ENCODE data around the gene WBP1.
"Not testable (repeated sequence)": the region's sequence is repeated elsewhere in the genome, so short reads cannot be mapped to it uniquely, and the experiment has no call there.

The WBP1 gene

DNA sequence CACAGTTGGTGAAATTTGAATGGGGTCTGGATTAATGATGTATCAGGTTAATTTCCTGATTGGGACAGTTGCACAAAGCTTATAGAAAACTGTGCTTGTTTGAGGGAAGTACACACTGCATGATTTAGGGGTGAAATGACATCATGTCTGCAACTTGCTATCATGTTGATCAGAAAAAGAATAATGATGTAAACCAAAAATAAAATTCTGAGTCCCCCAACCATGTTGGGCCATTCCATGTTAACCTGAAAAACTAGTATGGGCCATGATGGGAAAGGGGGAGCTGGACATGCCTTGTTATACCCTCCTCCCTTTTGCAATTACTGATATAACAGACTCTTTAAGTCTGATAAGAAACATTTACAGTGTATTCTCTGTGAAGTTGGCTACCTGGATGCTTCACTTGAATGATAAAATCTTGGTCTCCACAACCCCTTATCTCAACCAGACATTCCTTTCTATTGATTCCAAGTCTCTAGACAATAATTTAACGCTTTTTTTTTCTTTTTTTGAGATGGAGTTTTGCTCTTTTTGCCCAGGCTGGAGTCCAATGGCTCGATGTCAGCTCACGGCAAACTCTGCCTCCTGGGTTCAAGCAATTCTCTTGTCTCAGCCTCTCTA, 7.6 kb upstream of the WBP1 start:
- DNase-seq (ENCODE audit: low spot score) = no peak

DNA sequence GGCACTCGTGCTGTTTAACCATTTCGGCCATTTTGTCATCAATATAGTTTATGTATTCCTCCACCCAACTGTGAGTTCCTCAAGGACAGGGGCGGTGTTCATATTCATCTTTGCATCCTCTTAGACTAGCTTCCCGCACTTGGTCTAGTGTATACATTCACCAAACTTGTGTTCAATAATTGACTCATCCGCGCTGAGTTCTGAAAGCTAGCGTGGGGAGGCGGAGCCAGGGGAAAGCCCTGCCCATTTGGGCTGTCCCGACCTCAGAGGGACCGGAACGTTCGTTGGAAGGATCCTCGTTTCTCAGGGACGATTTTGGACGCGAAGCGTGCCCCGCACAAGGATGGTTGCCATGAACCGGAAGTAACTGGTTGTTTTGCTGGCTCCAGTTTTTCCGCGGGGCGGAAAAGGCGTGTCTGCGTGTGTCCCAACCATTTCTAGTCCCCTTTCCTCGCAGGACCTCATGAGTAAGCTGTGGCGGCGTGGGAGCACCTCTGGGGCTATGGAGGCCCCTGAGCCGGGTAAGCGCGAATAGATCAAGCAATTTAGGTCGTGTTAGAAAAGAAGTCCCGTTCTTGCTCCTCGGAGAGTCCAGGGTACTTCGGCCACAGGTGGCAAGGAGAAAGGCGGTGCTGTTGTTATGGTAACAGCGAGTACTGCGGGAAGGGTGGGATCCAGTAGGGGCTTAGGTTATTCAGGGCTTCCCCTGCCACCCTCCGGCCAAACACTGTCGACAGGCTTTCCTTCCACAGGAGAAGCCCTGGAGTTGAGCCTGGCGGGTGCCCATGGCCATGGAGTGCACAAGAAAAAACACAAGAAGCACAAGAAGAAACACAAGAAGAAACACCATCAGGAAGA, 3.4 kb upstream of the WBP1 start, which contains the start of gene INO80B:
Gene INO80B (plus strand): TSS at position 434 of the 858 bp plus-strand sequence. CDS start 30 bp downstream, at position 464.
- DNase-seq (ENCODE audit: low spot score) = peak; percentile 97

DNA sequence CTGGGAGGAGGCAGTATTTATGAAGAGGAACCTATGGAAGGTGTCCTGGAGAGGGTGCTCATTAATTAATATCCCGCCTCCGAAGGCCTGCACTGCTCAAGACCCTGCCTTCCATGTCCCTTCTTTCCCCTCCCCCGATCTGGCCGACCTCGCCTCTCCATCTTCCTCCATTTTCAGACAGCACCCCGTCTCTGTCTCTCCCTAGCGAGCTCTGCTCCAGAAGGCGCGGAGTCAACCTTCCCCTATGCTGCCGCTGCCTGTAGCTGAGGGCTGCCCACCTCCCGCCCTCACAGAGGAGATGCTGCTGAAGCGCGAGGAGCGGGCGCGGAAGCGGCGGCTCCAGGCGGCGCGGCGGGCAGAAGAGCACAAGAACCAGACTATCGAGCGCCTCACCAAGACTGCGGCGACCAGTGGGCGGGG, 1.1 kb upstream of the WBP1 start:
- DNase-seq (ENCODE audit: low spot score) = no peak

DNA sequence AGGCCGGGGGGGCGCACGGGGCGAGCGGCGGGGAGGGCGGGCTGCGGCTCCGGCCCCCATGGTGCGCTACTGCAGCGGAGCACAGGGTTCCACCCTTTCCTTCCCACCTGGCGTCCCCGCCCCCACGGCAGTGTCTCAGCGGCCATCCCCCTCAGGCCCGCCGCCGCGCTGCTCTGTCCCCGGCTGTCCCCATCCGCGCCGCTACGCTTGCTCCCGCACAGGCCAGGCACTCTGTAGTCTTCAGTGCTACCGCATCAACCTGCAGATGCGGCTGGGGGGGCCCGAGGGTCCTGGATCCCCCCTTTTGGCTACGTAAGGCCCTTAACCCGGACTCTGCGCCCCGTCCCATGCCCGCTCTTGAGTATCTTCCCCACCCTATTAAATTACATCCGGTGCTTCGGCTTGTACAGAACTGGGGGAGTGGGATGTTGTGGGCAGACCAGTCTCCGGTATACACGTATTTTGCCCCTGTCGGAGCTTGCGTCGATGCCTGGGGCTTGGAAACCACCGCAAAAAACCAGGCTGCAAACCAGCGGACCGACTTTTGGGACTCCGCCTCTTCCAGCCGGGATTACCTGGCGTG, 598 bp upstream of the WBP1 start:
- peak; percentile 76 for DNase-seq (ENCODE audit: low spot score)

DNA sequence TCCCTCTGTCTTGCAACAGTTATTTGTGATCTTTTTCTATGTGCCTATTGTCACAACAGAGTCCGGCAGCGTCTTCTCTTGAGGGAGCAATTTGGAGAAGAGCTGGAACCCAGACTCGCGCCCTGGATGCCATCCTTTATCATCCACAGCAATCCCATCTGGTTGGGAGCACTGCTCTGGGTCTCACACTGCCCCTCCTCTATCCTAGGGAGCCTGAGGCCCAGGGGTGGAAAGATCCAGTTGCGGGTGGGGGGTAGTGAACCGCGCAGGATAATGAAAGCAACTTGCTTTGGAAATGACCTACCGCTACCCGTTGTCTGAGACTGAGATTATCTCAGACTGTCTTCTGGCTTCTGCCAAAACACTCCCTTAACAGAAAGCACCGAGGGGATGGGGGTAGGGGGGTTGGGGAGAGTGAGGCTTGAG, 713 bp downstream of the WBP1 start:
- DNase-seq (ENCODE audit: low spot score) = no peak

DNA sequence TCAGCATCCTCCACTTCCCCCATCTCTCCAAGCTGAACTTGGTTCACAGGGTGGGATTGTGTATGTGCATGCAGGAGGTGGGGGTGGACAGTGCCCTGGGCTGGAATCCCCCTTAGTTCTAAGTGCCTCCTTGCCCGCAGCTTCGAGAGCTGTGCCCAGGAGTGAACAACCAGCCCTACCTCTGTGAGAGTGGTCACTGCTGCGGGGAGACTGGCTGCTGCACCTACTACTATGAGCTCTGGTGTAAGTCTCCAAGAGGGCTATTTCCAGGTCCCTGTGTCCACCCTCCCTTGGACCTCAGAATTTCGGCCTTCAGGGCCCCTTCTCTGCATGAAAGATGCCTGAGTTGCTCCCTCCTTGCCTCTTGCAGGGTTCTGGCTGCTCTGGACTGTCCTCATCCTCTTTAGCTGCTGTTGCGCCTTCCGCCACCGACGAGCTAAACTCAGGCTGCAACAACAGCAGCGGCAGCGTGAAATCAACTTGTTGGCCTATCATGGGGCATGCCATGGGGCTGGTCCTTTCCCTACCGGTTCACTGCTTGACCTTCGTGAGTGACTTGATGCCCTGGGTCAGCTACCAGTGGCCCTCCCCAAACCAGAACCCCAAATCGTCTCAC, 1.4 kb downstream of the WBP1 start:
- DNase-seq (ENCODE audit: low spot score) = not testable (repeated sequence)

DNA sequence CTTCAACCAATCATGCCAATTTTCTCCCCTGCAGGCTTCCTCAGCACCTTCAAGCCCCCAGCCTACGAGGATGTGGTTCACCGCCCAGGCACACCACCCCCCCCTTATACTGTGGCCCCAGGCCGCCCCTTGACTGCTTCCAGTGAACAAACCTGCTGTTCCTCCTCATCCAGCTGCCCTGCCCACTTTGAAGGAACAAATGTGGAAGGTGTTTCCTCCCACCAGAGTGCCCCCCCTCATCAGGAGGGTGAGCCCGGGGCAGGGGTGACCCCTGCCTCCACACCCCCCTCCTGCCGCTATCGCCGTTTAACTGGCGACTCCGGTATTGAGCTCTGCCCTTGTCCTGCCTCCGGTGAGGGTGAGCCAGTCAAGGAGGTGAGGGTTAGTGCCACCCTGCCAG, 1.9 kb downstream of the WBP1 start:
- DNase-seq (ENCODE audit: low spot score) = not testable (repeated sequence)

DNA sequence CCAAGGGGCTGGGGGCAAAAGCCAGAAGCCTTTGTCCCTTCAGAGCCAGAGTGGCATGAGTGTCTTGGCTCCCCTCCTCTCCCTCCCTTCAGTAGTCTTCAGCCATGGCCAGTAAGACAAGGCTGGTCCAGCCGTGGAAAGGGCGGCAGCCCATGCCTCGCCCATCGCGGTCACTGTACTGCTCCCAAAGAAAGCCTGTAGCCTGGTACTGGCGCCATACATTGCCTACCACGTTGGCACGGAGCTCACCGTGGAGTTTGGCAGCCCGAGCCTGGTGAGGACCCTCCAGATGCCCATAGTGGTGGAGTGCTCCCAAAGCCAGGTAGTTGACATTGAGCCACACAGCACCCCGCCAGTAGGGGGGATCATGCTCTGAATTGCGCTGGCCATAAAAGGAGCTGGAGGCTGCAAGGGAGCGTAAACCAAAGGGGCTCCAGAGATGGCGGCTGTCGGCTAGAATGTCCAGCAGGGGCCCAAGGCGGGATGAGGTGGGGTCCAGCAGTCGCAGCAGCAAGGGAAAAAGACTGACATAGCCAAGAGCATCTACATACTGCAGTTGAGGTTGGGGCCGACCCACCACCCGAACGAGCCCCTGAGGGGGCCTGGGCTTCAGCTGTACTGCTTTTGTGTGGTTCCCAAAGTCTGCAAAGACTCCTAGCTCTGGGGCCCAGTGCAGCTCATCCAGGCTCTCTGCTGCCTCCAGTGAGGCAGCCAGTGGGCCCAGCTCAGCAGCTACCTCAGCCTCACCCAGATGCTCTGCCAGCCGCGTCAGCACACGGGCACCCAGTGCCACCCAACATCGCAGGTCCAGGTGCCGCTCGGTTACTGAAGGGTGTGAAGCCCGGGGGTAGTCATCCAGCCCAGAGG, 3.2 kb downstream of the WBP1 start:
- DNase-seq (ENCODE audit: low spot score) = no peak

DNA sequence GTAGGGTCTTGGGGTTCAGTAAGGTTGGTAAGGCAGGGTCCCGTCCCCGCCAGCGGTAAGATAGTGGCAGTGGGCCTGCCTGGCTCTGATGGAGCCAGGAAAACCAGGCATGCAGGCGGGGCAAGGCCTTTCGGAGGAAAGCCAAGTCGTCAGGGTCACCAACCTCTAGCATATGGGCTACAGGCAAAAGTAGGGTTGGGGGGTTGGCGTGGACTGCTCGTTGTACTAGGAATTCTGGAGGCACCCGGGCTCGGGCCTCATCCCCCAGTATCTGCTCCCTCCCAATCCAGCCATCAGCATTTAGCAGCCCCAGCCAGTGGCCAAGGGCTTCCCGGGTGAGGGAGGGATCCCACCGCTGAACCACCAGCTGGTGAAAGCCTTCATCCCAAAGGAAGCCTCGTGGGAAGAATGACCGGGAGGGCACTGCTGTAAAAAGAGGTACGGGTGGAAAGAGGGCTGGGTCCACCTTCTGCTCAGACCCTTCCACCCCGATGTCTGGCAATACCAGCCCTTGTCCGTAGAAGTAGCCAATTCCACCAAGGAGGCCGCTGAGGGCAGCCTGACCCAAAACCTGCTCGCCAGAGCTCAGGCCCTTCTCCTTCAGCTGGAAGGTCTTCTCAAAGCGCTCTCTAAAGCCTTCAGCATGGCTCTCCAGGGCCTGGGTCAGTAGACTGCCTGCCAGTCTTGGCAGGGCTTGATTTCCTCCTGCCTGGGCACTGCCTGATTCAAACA, 4.0 kb downstream of the WBP1 start:
- DNase-seq (ENCODE audit: low spot score) = no peak

DNA sequence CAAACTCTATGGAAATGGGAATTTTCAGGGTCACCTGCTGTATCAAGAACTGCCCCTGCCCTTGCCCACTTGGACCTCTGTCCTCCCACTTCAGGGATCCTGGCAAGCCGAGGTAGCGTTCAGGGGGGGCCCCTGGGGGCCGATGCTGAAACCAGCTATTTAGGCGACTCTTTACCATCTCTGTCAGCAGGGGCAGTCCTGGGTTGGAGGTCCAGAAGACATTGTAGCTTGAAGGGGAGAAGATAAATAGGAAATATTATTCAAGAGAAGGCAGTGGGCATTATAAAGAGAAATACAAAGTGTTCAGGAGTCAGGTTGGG, 4.5 kb downstream of the WBP1 start:
- DNase-seq (ENCODE audit: low spot score) = no peak

DNA sequence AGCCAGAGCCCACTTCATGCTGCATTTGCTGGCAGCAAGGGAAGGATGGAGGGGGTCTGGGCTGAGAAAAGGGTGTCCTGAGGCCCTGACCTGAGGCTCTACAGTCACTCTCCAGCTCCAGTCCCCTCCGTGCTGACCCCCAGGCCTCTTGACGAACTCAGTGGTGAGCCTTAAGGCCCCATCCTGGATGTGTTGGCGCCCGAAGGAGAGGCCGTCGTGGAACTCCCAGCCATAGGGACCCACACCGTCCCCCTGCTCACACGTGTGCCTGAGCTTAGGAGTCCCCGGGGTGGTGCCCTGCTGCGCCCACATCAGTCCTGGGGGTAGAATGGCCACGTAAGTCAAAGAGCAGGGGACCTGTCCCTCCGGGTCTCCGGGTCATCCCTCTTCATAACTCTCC, 6.2 kb downstream of the WBP1 start:
- no peak for DNase-seq (ENCODE audit: low spot score)

DNA sequence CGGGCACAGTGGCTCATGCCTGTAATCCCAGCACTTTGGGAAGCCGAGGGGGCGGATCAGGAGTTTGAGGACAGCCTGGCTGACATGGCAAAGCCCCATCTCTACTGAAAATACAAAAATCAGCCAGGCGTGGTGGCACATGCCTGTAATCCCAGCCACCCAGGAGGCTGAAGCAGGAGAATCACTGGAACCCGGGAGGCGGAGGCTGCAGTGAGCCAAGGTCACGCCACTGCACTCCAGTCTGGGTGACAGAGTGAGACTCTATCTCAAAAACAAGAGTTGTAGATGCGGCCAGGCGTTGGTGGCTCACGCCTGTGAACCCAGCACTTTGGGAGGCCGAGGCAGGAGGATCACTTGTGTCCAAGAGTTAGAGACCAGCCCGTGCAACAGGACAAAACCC, 12.5 kb downstream of the WBP1 start:
- not testable (repeated sequence) for DNase-seq (ENCODE audit: low spot score)

DNA sequence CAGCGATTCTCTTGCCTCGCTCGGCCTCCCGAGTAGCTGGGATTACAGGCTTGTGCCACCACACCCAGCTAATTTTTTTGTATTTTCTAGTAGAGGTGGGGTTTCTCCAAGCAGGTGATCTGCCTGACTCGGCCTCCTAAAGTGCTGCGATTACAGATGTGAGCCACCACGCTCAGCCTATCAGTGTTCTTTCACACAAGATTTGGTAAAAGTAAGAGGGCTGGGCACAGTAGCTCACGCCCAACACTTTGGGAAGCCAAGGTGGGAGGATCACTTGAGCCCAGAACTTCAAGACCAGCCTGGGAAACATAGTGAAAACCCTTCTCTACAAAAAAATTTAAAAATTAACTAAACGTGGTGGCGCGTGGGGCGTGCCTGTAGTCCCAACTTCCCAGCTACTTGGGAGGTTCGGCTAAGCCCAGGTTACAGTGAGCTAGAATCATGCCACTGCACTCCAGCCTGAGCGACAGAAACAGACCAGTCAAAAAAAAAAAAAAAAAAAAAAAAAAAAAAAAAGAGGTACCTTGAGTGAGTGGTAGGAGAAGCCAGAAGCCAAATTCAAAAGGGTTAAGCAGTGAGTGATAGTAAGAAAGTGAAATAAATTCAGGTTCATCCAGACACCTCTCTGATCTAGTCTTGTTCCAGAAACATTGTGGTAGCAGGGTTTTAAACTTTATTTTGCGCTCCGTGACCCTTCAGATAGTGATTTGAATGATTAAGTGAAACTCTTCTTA, 13.3 kb downstream of the WBP1 start:
- no peak for DNase-seq (ENCODE audit: low spot score)

DNA sequence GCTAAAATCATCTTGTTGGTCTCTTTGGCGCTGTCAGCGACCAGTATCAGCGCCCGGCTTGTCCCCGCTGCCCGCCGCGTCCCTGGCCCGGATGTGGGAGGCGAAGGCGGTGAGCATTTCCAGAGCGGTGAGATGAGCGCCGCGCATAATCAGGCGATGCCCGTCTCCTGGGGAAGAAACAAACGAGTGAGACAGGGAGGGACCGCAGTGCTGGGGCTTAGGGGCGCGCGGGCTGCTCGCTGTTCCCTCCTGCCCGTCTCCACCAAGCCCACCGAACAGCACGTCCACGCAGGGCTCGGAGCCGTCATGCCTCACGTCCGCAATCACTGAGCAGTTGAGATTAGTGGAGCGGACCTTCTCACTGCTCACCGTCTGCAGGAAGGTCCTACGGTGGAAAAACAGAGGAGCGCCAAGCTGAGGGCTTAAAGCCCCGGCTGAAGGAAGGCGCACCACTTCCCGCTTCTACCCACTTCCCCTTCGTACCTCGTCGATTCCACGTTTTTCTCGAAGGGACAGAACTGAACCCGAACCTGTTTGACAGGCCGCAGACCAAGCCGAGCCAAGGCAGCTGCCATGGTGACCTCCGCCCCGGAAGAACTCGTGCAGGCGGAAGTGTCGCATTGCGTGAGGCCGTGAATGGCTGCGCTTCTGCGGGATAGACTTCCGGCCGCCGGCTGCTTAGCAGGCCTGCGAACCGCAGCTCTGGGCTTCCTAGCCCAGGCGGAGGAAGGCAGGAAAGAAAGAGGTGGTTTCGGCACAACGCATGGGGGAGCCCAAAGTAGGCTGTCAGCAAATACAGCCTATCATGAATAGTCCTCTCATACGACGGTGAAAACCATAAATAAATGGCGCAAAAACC, 14.1 kb downstream of the WBP1 start, which contains the start of gene MRPL53:
Gene MRPL53 (minus strand): TSS at position 595 of the 859 bp plus-strand sequence. CDS start 20 bp downstream, at position 575.
- DNase-seq (ENCODE audit: low spot score) = peak; percentile 96

DNA sequence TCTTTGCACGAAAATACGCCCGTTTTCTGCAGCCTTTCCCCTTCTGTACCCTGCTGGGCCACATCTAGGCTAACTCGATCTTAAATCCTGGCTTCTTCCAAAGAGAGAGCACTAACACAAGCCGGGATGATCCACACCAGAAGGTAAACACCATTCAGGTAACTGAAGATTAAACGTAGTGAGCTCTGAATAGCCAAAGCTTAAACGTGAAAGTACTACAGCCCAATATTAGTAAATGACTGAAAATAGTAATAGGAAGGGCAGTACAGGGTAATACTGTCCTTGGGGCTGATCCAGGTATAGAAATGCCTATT, 14.7 kb downstream of the WBP1 start:
- DNase-seq (ENCODE audit: low spot score) = no peak

DNA sequence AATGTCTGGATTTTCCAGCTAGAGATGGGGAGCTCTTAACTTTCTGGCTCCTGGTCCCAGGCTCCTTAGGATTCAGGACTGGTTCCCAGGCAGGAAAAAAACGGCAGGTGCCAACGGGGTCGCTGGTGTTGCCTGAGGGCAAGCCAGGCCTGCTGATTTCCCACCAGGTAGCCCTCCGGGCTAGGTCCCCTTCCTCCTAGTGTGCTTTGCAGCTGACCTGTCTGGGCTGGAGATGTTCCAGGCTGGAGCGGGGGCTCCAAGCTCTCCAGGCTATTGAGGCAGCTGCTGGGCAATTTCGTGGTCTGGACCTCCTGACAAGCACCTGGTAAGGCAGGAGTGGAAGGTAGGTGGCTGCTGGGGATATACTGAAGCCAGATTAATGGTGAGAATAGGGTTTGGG, 16.2 kb downstream of the WBP1 start:
- no peak for DNase-seq (ENCODE audit: low spot score)

DNA sequence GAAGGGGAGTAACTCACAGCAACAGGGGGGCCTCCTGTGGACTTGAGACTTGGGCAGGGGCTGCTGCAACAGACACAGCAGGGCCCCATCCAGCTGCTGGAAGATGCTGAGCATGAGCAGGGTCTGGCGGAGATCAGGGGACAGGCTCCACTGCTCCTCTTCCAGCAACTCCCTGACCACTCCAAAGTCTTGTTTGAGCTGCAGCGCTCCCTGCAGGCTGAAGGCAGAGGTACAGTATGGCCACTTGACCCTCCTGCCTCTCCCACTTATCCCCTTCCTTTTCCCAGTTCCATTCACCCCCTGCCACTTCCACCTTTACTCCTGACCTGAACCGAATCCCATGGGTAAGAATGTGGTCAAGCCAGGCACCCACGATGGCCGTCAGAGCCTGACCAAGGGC, 16.7 kb downstream of the WBP1 start:
- DNase-seq (ENCODE audit: low spot score) = no peak

DNA sequence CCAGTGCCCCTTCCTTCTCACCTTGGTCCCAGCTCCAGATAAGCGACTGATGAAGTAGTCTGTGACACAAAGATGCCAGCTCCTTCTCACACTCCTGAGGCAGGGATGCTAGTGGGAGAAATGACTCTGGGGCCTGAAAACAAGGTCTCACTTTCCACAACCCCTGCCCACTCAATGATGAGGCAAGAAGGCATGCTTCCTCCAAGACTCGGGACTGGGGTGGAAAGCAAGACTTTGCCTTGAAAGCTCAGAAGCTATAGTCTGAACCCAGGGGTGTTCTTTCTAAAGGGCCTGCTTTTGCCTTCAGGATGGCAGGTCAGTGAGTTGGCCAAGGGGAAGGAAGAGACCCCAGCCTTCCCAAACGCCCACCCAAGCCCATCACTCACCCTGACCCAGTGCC, 23.2 kb downstream of the WBP1 start:
- DNase-seq (ENCODE audit: low spot score) = no peak

Measured in SK-N-DZ (cell line).